Transverse colon (tissue), 4 donors: ENCODE results near the gene HOXB7. TPM values are rescaled to one million over a fixed set of nuclear protein-coding genes. Genes with fewer than 3 reads are reported as not detected.
A peak's percentile ranks its signal among the peaks of the same experiment; 100 is the strongest.

Experiments
- DNase-seq: peaks from one replicate; pipeline ENCODE4 v3.0.0-alpha.2; 2019
- H3K27ac ChIP-seq, 4 donors: fragments of 200-600 bp; sonication (generic); 2 replicates each; pipeline ENCODE4 v1.5.1; 2016 to 2018; ENCODE audit warnings: inconsistent platforms in 4 of 4
- H3K27me3 ChIP-seq: fragments of 200-600 bp; sonication (generic); 2 replicates; pipeline ENCODE4 v1.5.1; 2017; ENCODE audit warnings: inconsistent platforms
- H3K36me3 ChIP-seq, 4 donors: fragments of 200-600 bp; sonication (generic); 2 replicates each; pipeline ENCODE4 v1.5.1; 2017 to 2019; ENCODE audit warnings: inconsistent platforms in 4 of 4
- H3K4me1 ChIP-seq, 4 donors: fragments of 200-600 bp; sonication (generic); 2 replicates each; pipeline ENCODE4 v1.5.1; 2017 to 2020; ENCODE audit warnings: inconsistent platforms in 4 of 4
- H3K4me3 ChIP-seq, 4 donors: fragments of 200-600 bp; sonication (generic); 1 replicate in 1 of 4; 2 replicates in 3 of 4; pipeline versions ENCODE4 v1.5.1 to v1.6.1; 2017 to 2019; ENCODE audit warnings: inconsistent platforms in 4 of 4
- H3K9me3 ChIP-seq, 2 donors: fragments of 200-600 bp; sonication (generic); 2 replicates each; pipeline ENCODE4 v1.5.1; 2017 to 2019; ENCODE audit warnings: inconsistent platforms in 2 of 2
- EP300 ChIP-seq: sonication (generic); formaldehyde crosslinking; IDR thresholded peaks from one replicate; pipeline ENCODE4 v1.6.1; 2017; ENCODE audit warnings: antibody characterized with exemption, low read depth
- POLR2A ChIP-seq: fragments of 450-650 bp; IDR thresholded peaks from one replicate; pipeline ENCODE4 v1.6.1; 2016; ENCODE audit warnings: antibody characterized with exemption, mild to moderate bottlenecking, moderate library complexity
- POLR2AphosphoS5 ChIP-seq, 3 donors: sonication (generic); formaldehyde crosslinking; IDR thresholded peaks; one replicate each; pipeline ENCODE4 v1.6.1; 2016; ENCODE audit warnings: antibody characterized with exemption in 3 of 3
- WGBS, 2 donors: methylation state at CpG; one replicate each; pipeline ENCODE4 v1.1.5; 2018; ENCODE audit warnings: low coverage in 1 of 2; 5-methylcytosine and 5-hydroxymethylcytosine counted together
- in situ Hi-C, 4 donors: fragments of 200-750 bp; cut with MboI; loops; one replicate each; pipeline versions ENCODE4 v1.15.0 to v1.15.1; 2017; ENCODE audit warnings: low sequenced_read_pairs in 3 of 4, low pct_ligation_motif_present in 1 of 4, low pct_unique_long_range_greater_than_20kb in 1 of 4
- intact Hi-C: fragments of 100-400 bp; cut with DNase I; formaldehyde crosslinking; loops from one replicate; pipeline ENCODE4 v1.15.1; 2023; ENCODE audit warnings: low total_unique reads
- total RNA-seq, 4 donors: library from RNA; depleted of rRNA; stranded (reverse); fragments of >200 nt; gene quantifications; one replicate each; pipeline ENCODE4 v1.1.0, GENCODE V29; 2016
- TF ChIP-seq, protein P1 (sequence below), 5 experiments: fragments of 200-600 bp in 3 of 5; fragments of 450-650 bp in 2 of 5; sonication (generic) in 3 of 5; IDR thresholded peaks; 1 replicate in 2 of 5; 2 replicates in 3 of 5; pipeline ENCODE4 v1.5.1; 2016 to 2017; ENCODE audit warnings: antibody characterized with exemption in 5 of 5, inconsistent platforms in 3 of 5, mild to moderate bottlenecking in 2 of 5, moderate library complexity in 1 of 5

The HOXB7 gene
- total RNA-seq, 4 donors from 2014 or later = 11.2 to 20.9 (median 16.7) TPM; not detected in 1

DNA sequence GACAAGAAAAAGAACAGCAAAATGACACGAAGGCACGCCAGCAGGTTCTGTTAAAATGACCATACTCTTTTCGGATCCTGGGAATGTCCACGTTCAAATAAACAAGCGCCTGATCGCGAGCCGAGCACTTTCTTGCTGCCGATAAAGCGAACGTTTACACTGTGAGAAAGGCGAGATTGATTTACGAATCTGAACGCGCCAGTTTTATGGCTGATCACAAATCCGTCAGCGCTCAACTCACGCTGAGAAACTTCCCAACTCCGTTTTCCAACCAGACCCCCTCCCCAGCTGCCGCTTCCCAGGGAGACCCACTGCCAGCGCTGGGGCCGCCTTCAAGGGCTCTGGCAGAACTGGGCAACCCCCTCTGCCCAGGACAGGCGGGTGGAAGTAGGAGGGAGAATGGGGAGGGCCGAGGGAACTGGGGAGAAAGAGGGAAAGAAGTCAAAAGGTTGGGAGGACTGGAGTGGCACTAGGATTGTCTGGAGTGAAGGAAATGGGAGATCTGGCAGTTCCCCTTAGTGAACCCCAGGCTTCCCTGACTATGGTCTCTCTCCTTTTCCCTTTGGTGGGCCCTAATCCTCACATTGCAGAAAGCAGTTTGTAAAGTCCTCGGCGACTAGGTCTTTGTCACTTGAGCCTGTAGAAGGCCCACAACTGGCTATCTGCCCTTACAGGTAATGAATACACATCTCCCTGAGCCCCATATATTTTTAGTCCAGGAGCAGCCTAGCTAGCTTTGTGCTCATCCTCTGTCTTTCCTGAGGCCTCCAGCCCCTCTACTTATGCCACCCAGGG lies 39.6 kb downstream of the HOXB7 start:
- no peaks in the 10 kb centered on the region for H3K27me3 ChIP-seq

GRCh38 chr17:48570325-48571023 lies 40.3 kb downstream of the HOXB7 start:
- intact Hi-C loops = no loop called here
- peaks cover 45 to 95% (median 77%) of the 10 kb centered on the region in 4 donors for H3K4me1 ChIP-seq
- in situ Hi-C loops = no loop called here
- DNase-seq = no peak
- peak overlapping the region in 3 of 4 donors; percentile 2 to 36 (median 16) for H3K4me3 ChIP-seq
- H3K27ac ChIP-seq = peak overlapping the region; percentile 89 to 95 (median 92)
- WGBS, 2 donors = 49 to 68% methylated on average over 8 to 19 of the region's 19 CpGs
- no peaks in the 10 kb centered on the region for H3K27me3 ChIP-seq
- no peaks in the 10 kb centered on the region for H3K36me3 ChIP-seq
- H3K9me3 ChIP-seq = no peaks in the 10 kb centered on the region
- TF ChIP-seq POLR2A = no peak
- TF ChIP-seq EP300 = no peak
- TF ChIP-seq POLR2AphosphoS5 (IDR thresholded peaks at IDR 0.05) = no peak
- TF ChIP-seq, protein P1, sequence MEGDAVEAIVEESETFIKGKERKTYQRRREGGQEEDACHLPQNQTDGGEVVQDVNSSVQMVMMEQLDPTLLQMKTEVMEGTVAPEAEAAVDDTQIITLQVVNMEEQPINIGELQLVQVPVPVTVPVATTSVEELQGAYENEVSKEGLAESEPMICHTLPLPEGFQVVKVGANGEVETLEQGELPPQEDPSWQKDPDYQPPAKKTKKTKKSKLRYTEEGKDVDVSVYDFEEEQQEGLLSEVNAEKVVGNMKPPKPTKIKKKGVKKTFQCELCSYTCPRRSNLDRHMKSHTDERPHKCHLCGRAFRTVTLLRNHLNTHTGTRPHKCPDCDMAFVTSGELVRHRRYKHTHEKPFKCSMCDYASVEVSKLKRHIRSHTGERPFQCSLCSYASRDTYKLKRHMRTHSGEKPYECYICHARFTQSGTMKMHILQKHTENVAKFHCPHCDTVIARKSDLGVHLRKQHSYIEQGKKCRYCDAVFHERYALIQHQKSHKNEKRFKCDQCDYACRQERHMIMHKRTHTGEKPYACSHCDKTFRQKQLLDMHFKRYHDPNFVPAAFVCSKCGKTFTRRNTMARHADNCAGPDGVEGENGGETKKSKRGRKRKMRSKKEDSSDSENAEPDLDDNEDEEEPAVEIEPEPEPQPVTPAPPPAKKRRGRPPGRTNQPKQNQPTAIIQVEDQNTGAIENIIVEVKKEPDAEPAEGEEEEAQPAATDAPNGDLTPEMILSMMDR (IDR thresholded peaks at IDR 0.05) = no peak

More for the DNA sequence above, 39.6 kb downstream of the HOXB7 start:
- WGBS, 2 donors = 26 to 55% methylated on average over 17 to 26 of the region's 26 CpGs
- no peak for TF ChIP-seq POLR2A
- TF ChIP-seq POLR2AphosphoS5 (IDR thresholded peaks at IDR 0.05) = no peak
- TF ChIP-seq, protein P1 (IDR thresholded peaks at IDR 0.05) = no peak
- no peak for TF ChIP-seq EP300
- Histone ChIP-seq H3K36me3 (no peaks in the 10 kb centered on the region), H3K9me3 (no peaks in the 10 kb centered on the region), H3K4me1 (peaks cover 53 to 95% (median 79%) of the 10 kb centered on the region in 4 donors), H3K27ac (peak overlapping the region; percentile 89 to 95 (median 92)), H3K4me3 (peak overlapping the region; percentile 2 to 36 (median 16))
- intact Hi-C loops = no loop called here
- in situ Hi-C loops = no loop called here
- no peak for DNase-seq

DNA sequence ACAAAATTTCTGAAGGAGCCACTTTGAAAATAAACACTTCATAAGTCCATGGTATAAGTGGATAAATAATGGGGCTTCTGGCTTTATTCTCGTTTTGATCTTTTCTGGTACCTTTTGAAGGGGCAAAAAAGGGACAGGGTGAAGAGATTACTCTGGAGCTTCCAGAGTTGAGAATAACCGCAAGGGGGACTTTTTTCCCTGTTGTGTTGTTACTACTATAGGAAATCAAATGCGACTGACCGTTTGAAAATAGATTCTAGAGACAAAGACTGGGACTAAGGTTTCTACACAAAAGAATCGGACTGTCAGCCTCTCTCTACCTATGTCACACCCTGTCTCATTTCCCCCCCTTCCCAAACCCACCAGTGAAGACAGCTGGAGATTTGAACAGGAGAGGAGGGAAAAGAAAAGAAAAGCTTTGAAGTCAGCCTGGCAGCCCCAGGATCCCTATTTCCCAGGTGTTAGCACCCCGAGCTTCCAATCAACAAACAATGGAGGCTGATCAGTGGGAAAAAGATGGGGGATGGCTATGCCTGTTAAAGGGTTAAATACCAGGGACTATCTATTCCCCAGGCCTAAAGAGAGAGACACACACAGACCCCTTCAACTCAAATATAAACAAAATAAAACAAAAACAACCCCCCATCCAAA lies 41.0 kb downstream of the HOXB7 start:
- intact Hi-C loops = no loop called here
- Histone ChIP-seq H3K4me1 (peaks cover 40 to 95% (median 72%) of the 10 kb centered on the region in 4 donors), H3K36me3 (no peaks in the 10 kb centered on the region), H3K9me3 (no peaks in the 10 kb centered on the region), H3K27ac (peak overlapping the region; percentile 89 to 95 (median 92)), H3K4me3 (peak overlapping the region in 3 of 4 donors; percentile 2 to 36 (median 16)), H3K27me3 (no peaks in the 10 kb centered on the region)
- TF ChIP-seq, protein P1 (IDR thresholded peaks at IDR 0.05) = peak in 1 of 5 experiments; percentile 20
- TF ChIP-seq EP300 = no peak
- TF ChIP-seq POLR2A = no peak
- TF ChIP-seq POLR2AphosphoS5 (IDR thresholded peaks at IDR 0.05) = no peak
- in situ Hi-C loops = no loop called here
- no peak for DNase-seq
- WGBS, 2 donors = 49 to 72% methylated on average over 3 to 6 of the region's 6 CpGs

DNA sequence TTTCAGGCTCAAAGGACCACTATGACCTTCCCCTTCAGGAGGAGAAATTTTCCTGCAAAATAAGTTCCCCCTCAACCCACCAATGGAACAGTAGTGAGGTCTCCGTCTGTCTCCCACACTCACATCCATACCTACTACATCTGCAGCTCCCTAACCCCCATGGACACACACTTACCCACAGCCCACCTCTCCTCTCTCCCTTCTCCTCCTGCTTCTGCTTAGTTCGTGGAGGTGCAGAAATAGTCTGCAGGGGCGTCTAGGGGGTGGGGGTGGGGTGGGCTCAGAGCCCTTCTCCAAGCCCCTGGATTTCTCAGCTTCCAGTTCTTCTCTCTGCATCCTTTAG lies 41.6 kb downstream of the HOXB7 start:
- peak overlapping the region in 2 of 4 donors; percentile 14 to 36 for H3K4me3 ChIP-seq
- H3K27ac ChIP-seq = peak overlapping the region; percentile 89 to 95 (median 92)
- TF ChIP-seq, protein P1 (IDR thresholded peaks at IDR 0.05) = no peak
- TF ChIP-seq POLR2AphosphoS5 (IDR thresholded peaks at IDR 0.05) = no peak
- TF ChIP-seq POLR2A = no peak
- no peak for TF ChIP-seq EP300
- H3K4me1 ChIP-seq = peaks cover 35 to 94% (median 69%) of the 10 kb centered on the region in 4 donors
- DNase-seq = no peak
- intact Hi-C loops (no loop called here), in situ Hi-C loops (no loop called here)
- H3K36me3 ChIP-seq = no peaks in the 10 kb centered on the region
- no peaks in the 10 kb centered on the region for H3K9me3 ChIP-seq
- H3K27me3 ChIP-seq = no peaks in the 10 kb centered on the region
- WGBS, 2 donors = 46 to 54% methylated on average over 3 of the region's 3 CpGs
